ENCODE data around the gene CGB2.
"Not testable (repeated sequence)": the region's sequence is repeated elsewhere in the genome, so short reads cannot be mapped to it uniquely, and the experiment has no call there.

The CGB2 gene

GRCh38 chr19:49011194-49011593 is 20.5 kb upstream of the CGB2 start:
- DNase-seq, result no peak

DNA sequence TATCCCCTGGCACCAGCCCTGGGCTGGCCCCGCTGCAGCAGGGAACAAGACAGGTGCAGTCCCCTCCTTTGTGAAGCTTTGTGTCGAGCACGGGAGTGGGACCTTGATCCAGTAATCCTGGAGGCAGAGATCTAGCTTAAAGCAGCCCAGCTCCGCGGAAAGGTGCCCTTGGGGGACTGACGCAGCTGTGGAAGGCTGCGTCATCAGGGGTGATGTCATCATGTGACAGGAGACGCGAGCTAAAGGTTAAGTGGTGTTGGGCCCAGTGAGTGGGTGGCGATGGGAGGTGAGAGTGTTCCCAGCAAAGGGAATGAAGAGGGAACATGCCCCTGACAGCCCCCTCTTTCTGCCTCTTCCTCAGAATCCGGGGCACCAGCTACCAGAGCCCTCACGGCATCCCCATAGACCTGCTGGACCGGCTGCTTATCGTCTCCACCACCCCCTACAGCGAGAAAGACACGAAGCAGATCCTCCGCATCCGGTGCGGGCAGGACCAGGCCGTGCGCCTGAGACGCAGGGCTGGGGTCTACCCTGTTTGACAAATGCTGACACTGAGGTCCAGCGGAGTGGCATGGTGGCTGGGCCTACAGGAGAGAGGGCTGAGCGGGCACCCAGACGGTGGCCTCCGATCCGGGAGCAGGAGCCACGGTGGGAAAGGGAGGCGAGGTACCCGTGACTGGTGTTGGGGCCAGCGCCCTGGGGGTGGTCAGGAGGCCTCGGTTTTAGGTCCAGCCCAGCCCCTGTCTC is 17.4 kb upstream of the CGB2 start:
- DNase-seq, result no peak

DNA sequence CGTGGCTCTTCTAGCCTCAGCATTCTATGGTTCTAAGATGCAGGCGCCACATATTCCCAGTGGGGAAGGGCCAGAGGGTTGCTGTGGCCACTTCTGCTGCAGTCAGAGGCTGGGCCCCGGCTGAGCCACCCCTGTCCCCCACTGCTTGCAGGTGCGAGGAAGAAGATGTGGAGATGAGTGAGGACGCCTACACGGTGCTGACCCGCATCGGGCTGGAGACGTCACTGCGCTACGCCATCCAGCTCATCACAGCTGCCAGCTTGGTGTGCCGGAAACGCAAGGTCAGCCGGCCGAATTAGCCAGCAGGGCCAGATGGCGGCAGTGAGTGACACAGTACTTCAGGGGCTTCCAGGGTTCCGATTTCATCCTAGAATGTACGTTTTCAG is 16.8 kb upstream of the CGB2 start:
- DNase-seq, result no peak

GRCh38 chr19:49016067-49016839 is 15.4 kb upstream of the CGB2 start:
- DNase-seq, result no peak

DNA sequence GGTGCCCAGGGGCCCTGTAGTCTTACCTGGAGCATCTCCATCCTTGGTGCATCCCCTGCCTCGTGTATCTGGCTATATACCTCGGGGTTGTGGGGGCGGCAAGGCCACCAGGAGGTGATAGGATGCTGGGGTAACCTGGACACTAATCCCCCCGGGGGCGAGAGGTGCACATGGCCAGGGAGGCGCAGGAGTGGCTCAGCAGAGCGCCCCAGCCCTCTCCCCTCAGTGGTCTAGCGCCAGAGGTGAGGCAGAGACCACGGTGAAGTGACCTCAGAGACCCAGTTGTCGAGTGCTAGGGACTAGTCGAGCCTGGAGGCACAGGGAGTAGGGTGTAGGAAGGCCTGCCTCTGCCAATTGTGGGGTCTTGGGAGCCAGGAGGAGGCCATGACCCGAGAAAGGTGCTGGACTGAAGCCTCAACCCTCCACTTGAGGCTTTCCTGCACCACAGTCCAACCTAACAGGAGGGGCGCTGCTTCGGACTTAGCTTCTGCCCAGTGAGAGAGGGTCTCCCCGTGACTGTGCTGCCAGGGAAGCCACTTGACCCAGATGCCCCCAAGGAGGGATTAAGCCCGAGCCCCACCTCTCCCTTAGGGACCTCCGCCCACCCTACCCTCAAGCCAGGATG is 14.5 kb upstream of the CGB2 start, which contains the start of gene LHB:
Gene LHB (minus strand): TSS at position 51 of the 625 bp plus-strand sequence. CDS start 10 bp downstream, at position 41.
- DNase-seq, result no peak

GRCh38 chr19:49017666-49018351 is 13.9 kb upstream of the CGB2 start:
- peak; percentile 70 to 74 for DNase-seq

DNA sequence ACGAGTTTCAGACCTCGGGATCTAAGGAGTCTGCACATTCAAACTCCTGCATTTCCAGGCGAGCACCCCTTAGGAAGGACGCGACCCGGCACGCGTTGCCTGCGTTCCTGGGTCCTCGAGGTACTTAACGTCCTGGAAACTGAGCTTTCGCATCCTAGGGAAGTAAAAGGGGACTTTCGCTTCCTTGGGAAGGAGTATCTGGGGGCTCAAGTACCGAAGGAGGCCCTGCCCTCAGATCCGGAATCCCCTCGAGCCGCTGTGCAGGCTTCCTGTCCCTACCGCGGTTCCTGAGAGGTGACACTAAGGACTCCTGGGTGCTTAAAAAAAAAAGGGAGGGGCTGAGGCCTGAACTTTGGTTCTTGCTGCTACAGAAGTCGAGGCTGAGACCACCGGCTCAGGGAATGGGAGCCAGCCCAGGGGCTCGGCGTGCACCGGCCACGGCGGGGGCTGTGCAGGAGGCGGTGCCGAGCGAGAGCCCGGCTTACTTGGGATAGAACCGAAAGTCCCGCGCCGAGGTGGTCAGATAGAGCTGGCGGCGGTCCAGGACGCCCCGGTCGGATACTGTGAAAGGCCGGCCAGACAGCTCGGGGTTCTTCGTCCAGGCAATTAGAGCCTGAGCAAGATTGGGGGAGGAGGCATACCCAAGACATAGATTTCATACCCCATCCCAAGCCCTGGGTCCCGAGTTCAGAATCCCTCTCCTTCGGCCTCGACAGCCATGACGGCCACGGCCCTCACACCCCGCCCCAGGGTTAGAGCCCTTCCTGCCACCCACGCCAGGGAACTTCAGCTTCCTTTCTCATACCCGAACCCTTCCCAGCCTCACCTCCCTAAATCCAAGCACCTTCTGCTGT is 13.1 kb upstream of the CGB2 start:
- DNase-seq, result peak in 1 of 2 donors; percentile 21

DNA sequence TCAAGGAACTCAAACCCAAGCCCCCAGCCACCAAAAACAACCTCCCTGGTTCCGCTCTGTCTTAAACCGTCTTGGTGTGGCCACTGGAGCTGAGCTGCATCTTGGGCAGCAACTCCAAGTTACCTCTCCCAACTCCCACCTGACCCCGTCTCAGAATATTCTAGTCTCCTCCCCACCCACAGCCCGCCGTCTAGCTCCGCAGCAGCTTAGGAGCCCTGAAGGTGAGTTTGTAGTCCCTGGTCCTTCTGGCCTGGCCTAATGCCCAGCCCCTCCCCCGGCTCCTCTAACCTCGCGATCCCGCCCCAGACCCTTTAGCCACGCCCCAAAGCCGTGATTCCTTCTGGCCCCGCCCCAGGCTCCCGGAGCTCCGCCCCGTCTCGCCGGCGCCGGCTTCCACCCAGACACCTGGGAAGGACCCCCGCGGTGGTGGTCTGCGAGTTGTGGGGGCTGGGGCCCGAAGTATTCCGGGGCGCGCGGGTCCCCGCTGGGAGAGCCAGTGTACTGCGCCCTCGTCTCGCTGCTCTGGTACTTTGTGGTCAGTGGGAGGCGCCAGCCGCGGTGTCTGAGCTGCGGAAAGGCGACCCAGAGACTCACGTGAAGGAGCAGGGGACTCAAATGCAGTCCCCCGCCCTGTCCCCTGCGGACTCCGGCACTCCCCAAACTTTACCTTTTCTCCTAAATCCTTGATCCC is 12.3 kb upstream of the CGB2 start:
- peak; percentile 70 for DNase-seq

DNA sequence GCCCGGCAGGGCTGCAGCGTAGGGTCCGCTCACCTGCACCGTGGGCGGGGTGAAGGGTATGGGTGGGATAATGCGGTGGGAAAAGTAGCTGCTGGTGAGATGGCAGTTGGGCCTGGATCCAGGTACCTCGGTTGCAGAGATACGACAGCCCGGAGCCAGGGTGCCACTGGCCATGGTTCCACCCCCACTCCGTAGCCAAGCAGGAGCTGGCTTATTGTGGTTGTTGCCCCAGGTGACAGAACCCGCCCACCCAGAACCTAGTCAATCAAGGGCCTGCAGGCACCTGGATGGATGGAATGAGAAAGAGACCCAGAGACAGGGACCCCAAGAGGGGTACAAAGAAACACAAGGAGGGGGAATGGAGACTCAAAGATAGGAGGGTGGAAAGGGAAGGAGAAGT is 11.3 kb upstream of the CGB2 start:
- no peak for DNase-seq

GRCh38 chr19:49020931-49021895 is 10.5 kb upstream of the CGB2 start:
- no peak for DNase-seq

DNA sequence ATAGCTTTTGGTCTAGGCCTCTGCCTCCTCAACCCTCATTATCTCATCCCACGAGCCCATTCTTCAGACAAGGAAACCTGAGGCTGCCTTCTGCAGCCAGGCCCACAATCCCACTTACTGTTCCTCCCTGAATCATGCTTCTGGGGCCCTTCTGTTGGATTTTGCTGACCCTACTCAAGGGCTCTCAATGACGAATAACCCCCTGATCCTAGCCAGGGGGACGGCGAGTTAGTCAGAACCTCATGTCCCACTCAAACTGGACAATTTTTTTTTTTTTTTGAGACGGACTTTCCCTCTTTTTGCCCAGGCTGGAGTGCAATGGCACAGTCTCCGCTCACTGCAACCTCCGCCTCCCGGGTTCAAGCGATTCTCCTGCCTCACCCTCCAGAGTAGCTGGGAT is 9.6 kb upstream of the CGB2 start:
- DNase-seq, result no peak

- DNase-seq, result not testable (repeated sequence)
Measured at GRCh38 chr19:49024233-49024632, 7.5 kb upstream of the CGB2 start, which contains the start of gene CGB3. Gene CGB3, minus strand, starts transcription at chr19:49024333. Its CDS starts 362 bp downstream, at chr19:49023971.

GRCh38 chr19:49025088-49025487 is 6.6 kb upstream of the CGB2 start:
- not testable (repeated sequence) for DNase-seq

DNA sequence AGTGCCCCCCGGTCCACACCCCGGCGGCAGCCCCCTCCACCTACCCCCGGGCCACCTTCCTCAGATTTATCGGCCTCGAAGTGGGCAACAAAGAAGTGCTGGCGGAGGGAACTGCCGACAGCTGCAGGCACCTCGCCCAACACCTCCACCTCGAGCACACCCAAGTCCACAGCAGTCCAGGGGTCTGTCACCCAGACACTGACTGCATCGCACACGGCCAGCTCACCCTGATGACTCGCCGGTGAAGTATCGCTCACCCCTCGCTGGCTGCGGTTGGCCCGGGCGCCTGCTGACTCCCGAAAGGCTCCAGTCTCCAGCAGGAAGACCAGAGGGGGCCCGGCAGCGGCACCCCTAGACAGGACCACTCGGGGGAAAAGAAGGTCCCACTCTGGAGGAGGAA is 6.1 kb upstream of the CGB2 start:
- DNase-seq, result not testable (repeated sequence)

- not testable (repeated sequence) for DNase-seq
Measured at GRCh38 chr19:49028686-49029085, 3.0 kb upstream of the CGB2 start.

DNA sequence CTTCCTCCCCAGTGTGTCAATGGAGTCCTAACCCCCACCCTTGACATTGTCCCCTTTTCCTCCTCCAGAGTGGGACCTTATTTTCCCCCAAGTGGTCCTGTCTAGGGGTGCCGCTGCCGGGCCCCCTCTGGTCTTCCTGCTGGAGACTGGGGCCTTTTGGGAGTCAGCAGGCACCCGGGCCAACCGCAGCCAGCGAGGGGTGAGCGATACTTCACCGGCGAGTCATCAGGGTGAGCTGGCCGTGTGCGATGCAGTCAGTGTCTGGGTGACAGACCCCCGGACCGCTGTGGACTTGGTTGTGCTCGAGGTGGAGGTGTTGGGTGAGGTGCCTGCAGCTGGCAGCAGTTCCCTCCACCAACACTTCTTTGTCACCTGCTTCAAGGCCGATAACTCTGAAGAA is 1.9 kb upstream of the CGB2 start:
- not testable (repeated sequence) for DNase-seq

DNA sequence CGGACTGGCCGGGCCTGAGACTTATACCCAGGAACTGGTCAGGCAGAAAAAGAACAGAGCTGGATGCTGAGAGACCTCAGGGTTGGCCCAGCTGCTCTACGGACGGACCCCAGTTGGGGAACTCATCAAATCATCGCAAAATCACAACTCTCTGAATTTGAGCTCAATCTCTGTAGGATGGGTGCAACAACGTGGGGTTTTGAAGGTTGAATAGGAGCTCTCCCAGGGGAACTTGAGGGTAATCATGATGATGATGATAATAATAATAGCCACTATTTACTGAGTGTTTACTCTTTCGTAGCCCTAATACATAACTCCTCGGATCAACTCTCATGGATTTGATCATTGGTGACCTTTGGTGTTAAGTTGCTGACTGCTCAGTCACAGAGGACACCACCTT is 1.4 kb upstream of the CGB2 start:
- DNase-seq, result not testable (repeated sequence)

DNA sequence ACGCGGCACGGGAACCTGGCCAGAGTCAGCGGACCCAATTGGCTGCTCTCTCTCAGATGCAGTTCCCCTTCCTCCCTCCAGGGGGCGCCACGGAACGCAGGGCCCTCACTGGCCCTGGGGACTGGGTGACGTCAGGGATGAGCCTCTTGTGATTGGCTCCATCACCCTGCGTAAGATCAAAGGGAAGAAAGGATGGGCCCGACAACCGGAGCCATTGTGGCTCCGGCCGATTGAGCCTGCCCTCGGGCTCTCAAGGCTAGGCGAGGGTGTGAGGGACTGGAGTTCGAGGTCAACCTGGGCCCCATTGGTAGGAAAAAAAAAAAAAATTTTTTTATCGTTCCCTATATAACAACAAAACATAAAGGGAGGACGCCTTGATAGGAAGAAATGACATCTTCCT is 5.1 kb downstream of the CGB2 start, which contains the start of gene CGB1:
Gene CGB1 (minus strand): TSS at position 81 of the 400 bp plus-strand sequence. CDS start 184 bp downstream, outside the sequence.
- peak in 1 of 2 donors; percentile 26 for DNase-seq

- DNase-seq, result not testable (repeated sequence)
Measured at GRCh38 chr19:49038111-49038510, 6.4 kb downstream of the CGB2 start.

All from CD4-positive, alpha-beta T cell treated with Interleukin-1 beta for 1 hour (primary cell).